Retinal pigment epithelial cell (primary cell): ENCODE measurements around the gene SLC7A7.

Source experiments
- DNase-seq: peaks from one replicate; pipeline ENCODE4 v3.0.0-alpha.2; 2010; ENCODE audit warnings: low read depth
- H3K4me3 ChIP-seq: 2 replicates; pipeline ENCODE4 v1.5.1; 2011; ENCODE audit warnings: mild to moderate bottlenecking, low read length, control low read depth, moderate library complexity
- CTCF ChIP-seq: conservative IDR thresholded peaks from 2 replicates; pipeline ENCODE4 v1.5.1; 2011; ENCODE audit warnings: low read depth, low read length, control low read depth, inconsistent platforms

SLC7A7 gene

GRCh38 chr14:22723815-22724214 lies 91.4 kb downstream of the SLC7A7 start:
- no peak overlapping the region for H3K4me3 ChIP-seq
- TF ChIP-seq CTCF = no peak
- DNase-seq = no peak
